ENCODE results near the gene DMP1.

Gene DMP1

DNA sequence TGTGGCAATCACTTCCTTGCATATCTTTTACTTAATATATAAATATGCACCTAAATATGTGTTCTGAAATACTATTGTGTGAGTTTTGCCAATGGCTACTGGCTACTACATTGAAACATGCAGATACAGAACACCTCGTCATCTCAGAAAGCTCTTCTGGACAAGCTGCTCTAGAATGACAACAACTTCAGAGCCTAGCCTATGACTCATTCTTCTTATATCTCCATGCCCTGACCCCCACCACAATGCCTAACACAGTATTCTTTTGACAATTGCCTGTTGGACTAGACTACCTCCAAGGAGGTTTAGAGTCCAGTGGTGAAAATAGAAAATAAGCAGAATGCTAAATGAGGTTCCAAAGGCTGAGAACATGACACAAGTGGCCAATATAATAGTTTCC is 17.6 kb upstream of the DMP1 start:
- no peak overlapping the region for H3K9ac ChIP-seq (ENCODE audit: low read length in 5 of 5)
- H3K4me1 ChIP-seq (ENCODE audit: control insufficient read depth in 5 of 5, insufficient read depth in 5 of 5, low read length in 5 of 5) = peaks cover 2 to 12% (median 8%) of the 10 kb centered on the region in 5 donors
- H3K4me3 ChIP-seq (ENCODE audit: low read depth in 1 of 5, low read length in 5 of 5) = no peak overlapping the region
- no peaks in the 10 kb centered on the region for H3K27me3 ChIP-seq (ENCODE audit: control insufficient read depth in 5 of 5, insufficient read depth in 4 of 5, low read length in 5 of 5)
- H3K9me3 ChIP-seq (ENCODE audit: control insufficient read depth in 5 of 5, low read length in 5 of 5) = no peaks in the 10 kb centered on the region
- no peak overlapping the region for H3K27ac ChIP-seq (ENCODE audit: low read depth, low read length)
- no peaks in the 10 kb centered on the region for H3K36me3 ChIP-seq (ENCODE audit: control insufficient read depth in 5 of 5, insufficient read depth in 5 of 5, low read length in 5 of 5)

- Histone ChIP-seq H3K4me1 (ENCODE audit: control insufficient read depth in 5 of 5, insufficient read depth in 5 of 5, low read length in 5 of 5) (peaks cover 2 to 12% (median 8%) of the 10 kb centered on the region in 5 donors), H3K36me3 (ENCODE audit: control insufficient read depth in 5 of 5, insufficient read depth in 5 of 5, low read length in 5 of 5) (no peaks in the 10 kb centered on the region), H3K27ac (ENCODE audit: low read depth, low read length) (no peak overlapping the region), H3K27me3 (ENCODE audit: control insufficient read depth in 5 of 5, insufficient read depth in 4 of 5, low read length in 5 of 5) (no peaks in the 10 kb centered on the region), H3K9ac (ENCODE audit: low read length in 5 of 5) (no peak overlapping the region), H3K4me3 (ENCODE audit: low read depth in 1 of 5, low read length in 5 of 5) (no peak overlapping the region), H3K9me3 (ENCODE audit: control insufficient read depth in 5 of 5, low read length in 5 of 5) (no peaks in the 10 kb centered on the region)
These were observed 16.8 kb upstream of the DMP1 start for GRCh38 chr4:87633243-87633642.

- H3K36me3 ChIP-seq (ENCODE audit: control insufficient read depth in 5 of 5, insufficient read depth in 5 of 5, low read length in 5 of 5) = no peaks in the 10 kb centered on the region
- no peak overlapping the region for H3K4me3 ChIP-seq (ENCODE audit: low read depth in 1 of 5, low read length in 5 of 5)
- no peaks in the 10 kb centered on the region for H3K4me1 ChIP-seq (ENCODE audit: control insufficient read depth in 5 of 5, insufficient read depth in 5 of 5, low read length in 5 of 5)
- no peak overlapping the region for H3K9ac ChIP-seq (ENCODE audit: low read length in 5 of 5)
- H3K27ac ChIP-seq (ENCODE audit: low read depth, low read length) = no peak overlapping the region
- H3K9me3 ChIP-seq (ENCODE audit: control insufficient read depth in 5 of 5, low read length in 5 of 5) = no peaks in the 10 kb centered on the region
- H3K27me3 ChIP-seq (ENCODE audit: control insufficient read depth in 5 of 5, insufficient read depth in 4 of 5, low read length in 5 of 5) = no peaks in the 10 kb centered on the region
These were observed 5.8 kb upstream of the DMP1 start for GRCh38 chr4:87644286-87644685.

DNA sequence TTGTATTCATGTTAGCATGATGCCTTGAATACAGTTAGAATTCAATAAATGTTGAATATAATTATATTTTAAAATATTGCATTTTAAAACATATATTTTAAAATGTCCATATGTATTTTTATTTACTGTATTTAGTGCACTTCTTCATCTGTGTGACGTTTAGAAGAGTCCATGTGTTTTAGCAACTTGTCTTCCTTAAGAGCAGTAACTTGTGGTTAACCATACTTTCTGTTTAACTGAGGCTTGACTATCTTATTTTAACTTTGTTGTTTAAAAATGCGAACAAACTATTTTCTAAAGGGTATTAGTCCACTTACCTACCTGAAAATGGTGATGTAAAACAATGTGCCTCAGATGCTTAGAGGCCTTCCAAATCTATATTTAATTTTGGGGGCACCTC is 858 bp downstream of the DMP1 start:
- Histone ChIP-seq H3K9me3 (ENCODE audit: control insufficient read depth in 5 of 5, low read length in 5 of 5) (no peaks in the 10 kb centered on the region), H3K27ac (ENCODE audit: low read depth, low read length) (no peak overlapping the region), H3K9ac (ENCODE audit: low read length in 5 of 5) (no peak overlapping the region), H3K4me1 (ENCODE audit: control insufficient read depth in 5 of 5, insufficient read depth in 5 of 5, low read length in 5 of 5) (no peaks in the 10 kb centered on the region), H3K4me3 (ENCODE audit: low read depth in 1 of 5, low read length in 5 of 5) (no peak overlapping the region), H3K27me3 (ENCODE audit: control insufficient read depth in 5 of 5, insufficient read depth in 4 of 5, low read length in 5 of 5) (no peaks in the 10 kb centered on the region), H3K36me3 (ENCODE audit: control insufficient read depth in 5 of 5, insufficient read depth in 5 of 5, low read length in 5 of 5) (no peaks in the 10 kb centered on the region)

- Histone ChIP-seq H3K4me3 (ENCODE audit: low read depth in 1 of 5, low read length in 5 of 5) (no peak overlapping the region), H3K36me3 (ENCODE audit: control insufficient read depth in 5 of 5, insufficient read depth in 5 of 5, low read length in 5 of 5) (no peaks in the 10 kb centered on the region), H3K9me3 (ENCODE audit: control insufficient read depth in 5 of 5, low read length in 5 of 5) (no peaks in the 10 kb centered on the region), H3K9ac (ENCODE audit: low read length in 5 of 5) (no peak overlapping the region), H3K4me1 (ENCODE audit: control insufficient read depth in 5 of 5, insufficient read depth in 5 of 5, low read length in 5 of 5) (no peaks in the 10 kb centered on the region), H3K27ac (ENCODE audit: low read depth, low read length) (no peak overlapping the region), H3K27me3 (ENCODE audit: control insufficient read depth in 5 of 5, insufficient read depth in 4 of 5, low read length in 5 of 5) (no peaks in the 10 kb centered on the region)
These were observed 1.9 kb downstream of the DMP1 start for GRCh38 chr4:87651941-87652340.

GRCh38 chr4:87654487-87655044 is 4.5 kb downstream of the DMP1 start:
- no peaks in the 10 kb centered on the region for H3K27me3 ChIP-seq (ENCODE audit: control insufficient read depth in 5 of 5, insufficient read depth in 4 of 5, low read length in 5 of 5)
- H3K27ac ChIP-seq (ENCODE audit: low read depth, low read length) = no peak overlapping the region
- no peak overlapping the region for H3K9ac ChIP-seq (ENCODE audit: low read length in 5 of 5)
- H3K9me3 ChIP-seq (ENCODE audit: control insufficient read depth in 5 of 5, low read length in 5 of 5) = no peaks in the 10 kb centered on the region
- no peak overlapping the region for H3K4me3 ChIP-seq (ENCODE audit: low read depth in 1 of 5, low read length in 5 of 5)
- peaks cover 0 to 4% (median 0%) of the 10 kb centered on the region in 5 donors for H3K4me1 ChIP-seq (ENCODE audit: control insufficient read depth in 5 of 5, insufficient read depth in 5 of 5, low read length in 5 of 5)
- H3K36me3 ChIP-seq (ENCODE audit: control insufficient read depth in 5 of 5, insufficient read depth in 5 of 5, low read length in 5 of 5) = no peaks in the 10 kb centered on the region

DNA sequence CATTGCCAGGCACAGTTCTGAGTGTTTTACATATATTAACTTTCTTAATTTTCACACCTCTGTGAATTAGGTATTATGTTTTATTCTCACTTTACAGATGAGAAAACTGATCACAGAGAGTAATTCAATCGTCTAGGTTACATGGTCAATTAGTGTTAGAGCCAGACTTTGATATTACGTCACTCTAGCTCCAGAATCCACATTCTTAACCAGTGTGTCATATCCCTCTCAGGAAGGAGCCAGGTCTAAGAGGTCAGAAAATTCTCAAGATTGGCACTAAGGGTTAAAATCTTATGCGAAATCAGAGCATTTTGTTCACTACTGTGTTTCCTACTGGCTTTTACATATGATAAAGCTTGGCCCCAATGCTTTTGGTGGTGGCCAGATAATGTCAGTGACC is 7.4 kb downstream of the DMP1 start:
- no peak overlapping the region for H3K9ac ChIP-seq (ENCODE audit: low read length in 5 of 5)
- no peaks in the 10 kb centered on the region for H3K36me3 ChIP-seq (ENCODE audit: control insufficient read depth in 5 of 5, insufficient read depth in 5 of 5, low read length in 5 of 5)

DNA sequence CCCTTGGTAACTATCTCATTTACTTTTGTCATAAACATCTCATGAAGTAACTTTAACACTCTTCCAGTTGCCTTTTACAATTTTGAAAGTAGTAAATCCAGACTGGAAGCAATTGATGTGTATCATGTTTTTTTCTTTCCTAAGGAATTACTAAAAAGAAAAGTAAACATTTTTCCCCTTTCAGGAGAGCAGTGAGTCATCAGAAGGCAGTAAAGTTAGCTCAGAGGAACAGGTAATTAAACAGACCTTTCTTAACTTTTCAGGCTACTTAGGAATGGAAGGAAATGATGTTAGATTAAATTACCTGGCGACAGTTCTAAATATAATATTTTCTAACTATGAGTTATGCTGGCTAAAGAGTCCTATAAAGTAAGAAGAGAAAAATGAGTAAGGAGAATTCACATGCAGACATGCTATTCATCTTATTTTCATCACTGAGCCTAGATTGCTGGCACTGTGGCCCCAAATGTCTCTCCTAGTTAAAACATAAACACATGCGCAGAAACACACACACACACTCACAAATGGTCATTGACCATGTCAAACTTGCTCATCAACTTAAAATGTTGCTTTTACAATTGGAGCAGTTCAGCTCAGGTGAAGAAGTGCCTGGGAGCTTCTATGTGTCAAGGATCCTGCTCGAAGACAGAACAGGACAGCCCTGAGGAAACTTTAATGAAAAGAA is 9.3 kb downstream of the DMP1 start:
- Histone ChIP-seq H3K27ac (ENCODE audit: low read depth, low read length) (no peak overlapping the region), H3K4me1 (ENCODE audit: control insufficient read depth in 5 of 5, insufficient read depth in 5 of 5, low read length in 5 of 5) (peaks cover 0 to 4% (median 0%) of the 10 kb centered on the region in 5 donors), H3K27me3 (ENCODE audit: control insufficient read depth in 5 of 5, insufficient read depth in 4 of 5, low read length in 5 of 5) (no peaks in the 10 kb centered on the region), H3K36me3 (ENCODE audit: control insufficient read depth in 5 of 5, insufficient read depth in 5 of 5, low read length in 5 of 5) (peaks cover 0 to 3% (median 0%) of the 10 kb centered on the region in 5 donors), H3K4me3 (ENCODE audit: low read depth in 1 of 5, low read length in 5 of 5) (no peak overlapping the region), H3K9ac (ENCODE audit: low read length in 5 of 5) (no peak overlapping the region), H3K9me3 (ENCODE audit: control insufficient read depth in 5 of 5, low read length in 5 of 5) (no peaks in the 10 kb centered on the region)

More for the DNA sequence above, 7.4 kb downstream of the DMP1 start:
- no peaks in the 10 kb centered on the region for H3K9me3 ChIP-seq (ENCODE audit: control insufficient read depth in 5 of 5, low read length in 5 of 5)
- no peaks in the 10 kb centered on the region for H3K27me3 ChIP-seq (ENCODE audit: control insufficient read depth in 5 of 5, insufficient read depth in 4 of 5, low read length in 5 of 5)
- H3K4me1 ChIP-seq (ENCODE audit: control insufficient read depth in 5 of 5, insufficient read depth in 5 of 5, low read length in 5 of 5) = peaks cover 0 to 4% (median 0%) of the 10 kb centered on the region in 5 donors
- no peak overlapping the region for H3K27ac ChIP-seq (ENCODE audit: low read depth, low read length)
- H3K4me3 ChIP-seq (ENCODE audit: low read depth in 1 of 5, low read length in 5 of 5) = no peak overlapping the region

GRCh38 chr4:87662871-87663270 is 12.8 kb downstream of the DMP1 start:
- Histone ChIP-seq H3K9me3 (ENCODE audit: control insufficient read depth in 5 of 5, low read length in 5 of 5) (no peaks in the 10 kb centered on the region), H3K36me3 (ENCODE audit: control insufficient read depth in 5 of 5, insufficient read depth in 5 of 5, low read length in 5 of 5) (peaks cover 0 to 3% (median 0%) of the 10 kb centered on the region in 5 donors), H3K4me1 (ENCODE audit: control insufficient read depth in 5 of 5, insufficient read depth in 5 of 5, low read length in 5 of 5) (peaks cover 0 to 4% (median 0%) of the 10 kb centered on the region in 5 donors), H3K4me3 (ENCODE audit: low read depth in 1 of 5, low read length in 5 of 5) (no peak overlapping the region), H3K27me3 (ENCODE audit: control insufficient read depth in 5 of 5, insufficient read depth in 4 of 5, low read length in 5 of 5) (no peaks in the 10 kb centered on the region), H3K27ac (ENCODE audit: low read depth, low read length) (no peak overlapping the region), H3K9ac (ENCODE audit: low read length in 5 of 5) (no peak overlapping the region)

DNA sequence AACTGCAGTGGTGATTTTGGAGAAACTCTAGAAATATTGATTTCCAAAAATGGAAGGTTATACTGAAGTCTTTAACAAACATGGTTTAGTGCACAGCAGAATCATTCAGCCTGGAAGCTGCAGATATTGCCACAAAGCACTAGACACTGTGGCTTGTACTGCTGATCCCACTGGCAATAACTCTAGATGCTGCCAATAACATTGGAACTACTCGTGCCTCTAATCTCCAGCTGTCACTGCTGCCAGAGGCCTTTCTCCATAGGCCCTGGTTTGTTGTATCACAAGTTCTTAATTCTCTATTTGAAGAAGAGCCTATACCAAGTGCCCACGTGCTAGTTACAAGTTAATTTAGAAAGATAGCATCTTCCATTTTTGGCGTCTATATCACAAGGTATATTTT is 19.3 kb downstream of the DMP1 start:
- no peak overlapping the region for H3K27ac ChIP-seq (ENCODE audit: low read depth, low read length)
- H3K4me1 ChIP-seq (ENCODE audit: control insufficient read depth in 5 of 5, insufficient read depth in 5 of 5, low read length in 5 of 5) = no peaks in the 10 kb centered on the region
- no peaks in the 10 kb centered on the region for H3K36me3 ChIP-seq (ENCODE audit: control insufficient read depth in 5 of 5, insufficient read depth in 5 of 5, low read length in 5 of 5)
- H3K9me3 ChIP-seq (ENCODE audit: control insufficient read depth in 5 of 5, low read length in 5 of 5) = peaks cover 4 to 11% (median 6%) of the 10 kb centered on the region in 5 donors
- H3K4me3 ChIP-seq (ENCODE audit: low read depth in 1 of 5, low read length in 5 of 5) = no peak overlapping the region
- no peaks in the 10 kb centered on the region for H3K27me3 ChIP-seq (ENCODE audit: control insufficient read depth in 5 of 5, insufficient read depth in 4 of 5, low read length in 5 of 5)
- no peak overlapping the region for H3K9ac ChIP-seq (ENCODE audit: low read length in 5 of 5)

Data from subcutaneous abdominal adipose tissue (tissue), 5 donors.